NCI-H345 treated with DMSO at 0.1 percent for 48 hours (cell line): ENCODE results near the gene NFKBIB.
"Not testable (repeated sequence)": the region's sequence is repeated elsewhere in the genome, so short reads cannot be mapped to it uniquely, and the experiment has no call there.

Source experiments
- DNase-seq: peaks from one replicate; lab custom pipeline; 2025; ENCODE audit not compliant: unreplicated experiment; lab: John Stamatoyannopoulos, UW

Gene NFKBIB

GRCh38 chr19:38873400-38873799 is 26.4 kb upstream of the NFKBIB start:
- not testable (repeated sequence) for DNase-seq

DNA sequence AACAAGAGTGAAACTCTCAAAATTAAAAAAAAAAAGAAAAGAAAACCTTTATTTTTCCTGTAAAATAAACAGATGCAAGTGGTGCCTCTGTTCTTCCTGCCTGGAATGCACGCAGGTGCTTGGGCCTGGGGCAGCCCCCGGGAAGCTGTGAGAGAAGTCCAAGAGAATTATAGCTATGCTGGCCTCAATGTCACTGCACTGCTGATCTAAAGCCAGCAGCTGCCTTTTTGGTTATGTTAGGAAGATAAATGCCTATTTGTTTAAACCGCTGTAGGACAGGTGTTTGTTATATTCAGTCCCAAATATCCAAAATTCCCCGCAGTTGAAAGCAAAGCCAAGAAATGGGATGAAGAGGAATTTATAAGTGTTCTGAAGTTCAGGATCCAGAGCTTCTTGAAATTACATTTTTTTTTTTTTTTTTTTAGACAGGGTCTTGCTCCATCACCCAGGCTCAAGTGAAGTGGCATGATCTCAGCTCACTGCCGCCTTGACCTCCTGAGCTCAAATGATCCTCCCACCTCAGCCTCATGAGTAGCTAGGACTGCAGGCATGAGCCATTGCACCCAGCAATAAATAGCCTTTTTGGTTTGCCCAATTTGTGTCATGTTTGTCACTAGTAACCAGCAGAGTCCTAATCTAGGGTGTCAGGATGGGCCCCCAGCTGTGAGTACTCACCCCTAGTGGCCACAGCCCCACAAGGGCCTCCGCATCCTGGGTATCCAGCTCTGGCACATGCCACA is 23.9 kb upstream of the NFKBIB start:
- no peak for DNase-seq

GRCh38 chr19:38877781-38878574 is 21.8 kb upstream of the NFKBIB start, which contains the start of gene RINL:
Gene RINL (minus strand): TSS chr19:38878275. CDS start chr19:38876742, 1,533 bp downstream.
- peak; percentile 71 for DNase-seq

DNA sequence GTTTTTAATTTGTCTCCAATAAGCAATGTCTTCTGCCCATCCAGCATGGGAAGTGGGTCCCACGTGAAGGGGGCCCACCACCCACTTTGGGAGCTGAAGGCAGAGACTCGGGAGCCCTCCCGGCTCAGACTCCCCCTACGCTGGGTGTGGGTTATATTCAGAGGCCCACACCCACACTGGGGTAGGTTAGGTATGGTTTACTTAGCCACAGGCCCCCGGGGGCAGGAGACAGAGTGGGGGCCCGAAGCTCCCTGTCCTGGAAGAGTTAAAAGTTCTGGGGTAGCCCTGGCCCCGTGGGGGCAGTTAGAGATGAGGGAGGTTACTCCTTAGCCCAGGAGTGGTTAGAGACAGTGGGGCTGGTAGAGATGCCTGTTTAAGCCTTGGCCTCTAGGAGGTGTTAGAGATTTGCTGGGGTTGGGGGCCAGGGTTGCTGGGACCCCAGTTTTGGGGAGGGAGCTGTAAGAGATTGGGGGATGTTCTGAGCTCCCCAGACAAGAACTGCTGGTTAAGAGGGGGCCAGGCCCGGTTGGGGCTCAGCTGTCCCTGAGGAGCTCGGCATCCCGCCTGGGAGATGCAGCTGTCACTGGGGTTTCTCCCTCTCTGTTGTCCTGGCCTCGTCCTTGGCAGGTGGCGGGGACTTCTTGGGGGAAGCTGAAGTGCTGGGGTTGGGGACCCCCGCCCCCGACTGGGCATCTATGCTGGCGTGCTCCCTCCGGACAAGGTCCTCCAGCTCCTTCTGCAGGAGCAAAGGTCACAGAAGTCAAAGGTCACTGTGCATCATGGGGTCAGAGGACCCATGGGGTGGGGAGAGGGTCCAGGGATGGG is 21.0 kb upstream of the NFKBIB start:
- DNase-seq: no peak

GRCh38 chr19:38879400-38879751 is 20.4 kb upstream of the NFKBIB start:
- no peak for DNase-seq

DNA sequence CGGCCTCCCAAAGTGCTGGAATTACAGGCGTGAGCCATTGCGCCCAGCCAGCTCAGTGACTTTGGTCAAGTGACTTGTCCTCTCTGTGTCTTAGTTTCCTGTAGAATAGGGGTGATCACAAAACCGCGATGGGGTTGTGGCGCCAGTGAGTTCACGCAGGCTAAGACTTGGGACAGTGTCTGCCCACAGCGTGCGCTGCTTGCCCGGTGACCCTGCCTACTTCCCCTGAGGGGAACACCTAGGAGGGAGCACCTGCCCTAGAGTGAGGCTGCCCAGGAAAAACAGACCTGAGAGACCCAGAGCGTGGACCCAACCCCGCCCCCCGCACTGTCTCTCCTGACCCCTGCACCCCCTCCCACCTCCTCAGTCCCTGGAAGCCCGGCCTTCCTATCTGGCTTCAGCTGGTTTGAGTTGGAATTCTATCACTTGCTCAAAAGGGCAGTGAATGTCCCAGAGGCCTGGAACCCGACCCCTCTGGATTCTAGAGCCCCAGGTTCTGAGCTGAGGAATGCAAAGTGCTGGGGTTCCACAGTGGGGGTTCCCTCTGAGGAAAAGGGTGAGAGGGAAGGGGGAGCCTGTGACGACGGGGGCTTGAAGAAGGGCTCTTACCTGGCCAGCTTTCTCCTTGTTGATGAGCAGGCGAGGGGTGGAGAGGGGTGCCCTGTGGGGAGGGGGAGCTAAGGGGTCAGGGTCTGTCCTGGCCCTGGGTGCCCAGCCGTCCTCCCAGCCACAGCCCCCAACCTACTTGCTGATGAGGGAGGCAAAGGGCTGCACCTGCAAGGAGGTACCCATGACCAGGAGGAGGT is 19.5 kb upstream of the NFKBIB start:
- DNase-seq: no peak

DNA sequence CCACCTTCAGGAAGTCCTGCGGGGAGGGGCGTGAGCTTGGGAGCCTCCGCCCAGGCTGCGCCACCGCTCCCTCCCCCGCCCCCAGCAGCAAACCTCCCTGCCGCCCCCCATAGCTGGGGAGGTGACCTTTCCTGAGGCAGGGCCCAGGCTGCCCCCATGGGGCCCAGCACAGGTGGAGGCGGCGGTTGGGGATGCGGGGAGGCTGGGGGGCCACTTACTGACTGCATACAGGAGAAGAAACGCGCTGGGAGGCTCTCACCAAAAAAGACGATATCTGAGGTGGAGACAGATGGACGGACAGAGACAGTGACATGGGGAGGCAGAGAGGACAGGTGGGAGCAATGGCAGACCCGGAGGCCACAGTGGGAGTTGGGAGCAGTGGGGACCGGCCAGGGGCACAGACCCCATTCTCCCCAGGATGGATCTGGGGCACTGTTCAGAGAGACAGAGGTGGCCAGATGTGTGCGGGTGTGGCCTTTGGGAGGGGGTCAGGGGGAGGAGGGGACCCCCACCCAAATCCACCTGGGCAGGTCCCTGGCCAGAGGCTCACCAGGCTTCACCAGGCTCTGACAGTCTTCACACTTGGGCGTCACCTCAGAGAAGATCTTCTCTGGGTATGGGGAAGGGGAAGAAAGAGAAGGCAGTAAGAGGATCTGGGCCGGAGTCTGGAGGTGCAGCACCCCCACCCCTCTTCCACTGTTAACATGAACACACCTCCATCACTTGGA is 18.7 kb upstream of the NFKBIB start:
- DNase-seq: no peak

DNA sequence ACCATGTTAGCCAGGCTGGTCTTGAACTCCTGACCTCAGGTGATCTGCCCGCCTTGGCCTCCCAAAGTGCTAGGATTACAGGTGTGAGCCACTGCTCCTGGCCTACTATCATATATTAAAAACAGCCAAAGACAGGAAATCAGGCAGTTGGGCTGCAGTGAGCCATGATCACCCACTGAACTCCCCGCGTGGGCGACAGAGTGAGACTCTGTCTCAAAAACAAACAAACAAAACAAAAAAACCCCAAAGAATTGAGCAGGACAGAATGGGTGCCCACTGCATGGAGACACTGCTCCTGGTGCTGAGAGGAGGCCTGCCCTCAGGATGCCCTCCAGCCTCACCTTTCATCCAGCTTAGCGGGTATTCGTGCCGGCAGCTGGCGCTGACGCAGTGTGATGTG is 16.5 kb upstream of the NFKBIB start:
- DNase-seq: no peak

GRCh38 chr19:38884691-38885090 is 15.1 kb upstream of the NFKBIB start:
- not testable (repeated sequence) for DNase-seq

DNA sequence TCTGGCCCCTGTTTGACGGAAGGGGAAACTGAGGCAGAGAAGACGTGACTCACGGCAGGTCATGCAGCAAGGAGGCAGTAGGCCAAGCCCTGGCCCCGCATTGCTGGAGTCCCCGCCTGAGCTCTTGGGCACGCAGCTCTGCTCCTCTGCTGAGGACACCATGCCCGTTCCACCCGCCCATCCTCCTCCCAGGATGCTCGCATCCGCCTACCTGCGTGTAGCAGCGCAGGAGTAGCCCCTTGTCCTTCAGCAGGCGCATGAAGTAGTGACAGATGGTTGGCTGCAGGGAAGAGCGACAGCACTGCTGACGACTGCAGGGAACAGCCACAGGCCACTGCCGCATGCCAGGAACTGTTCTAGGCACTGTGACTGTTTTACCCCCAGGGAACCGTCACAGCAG is 10.9 kb upstream of the NFKBIB start:
- DNase-seq: no peak

DNA sequence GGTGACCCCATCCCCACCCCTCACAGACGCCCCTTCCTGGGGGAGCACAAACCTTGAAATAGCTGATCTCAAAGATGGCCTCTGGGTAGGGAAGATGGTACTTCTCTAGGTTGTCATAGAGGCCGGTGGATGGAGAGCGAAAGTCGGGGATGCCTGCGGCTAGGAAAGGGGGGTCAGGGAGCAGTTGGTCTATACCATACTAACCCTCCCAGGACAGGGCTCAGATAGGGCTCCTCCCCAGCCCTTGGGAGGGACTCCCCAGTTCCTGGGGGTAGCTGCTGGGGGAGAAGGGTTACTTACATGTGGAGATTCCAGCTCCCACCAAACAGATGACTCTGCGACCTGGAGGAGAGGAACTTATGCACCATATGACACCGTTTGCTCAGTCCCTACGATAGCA is 10.0 kb upstream of the NFKBIB start:
- DNase-seq: no peak

DNA sequence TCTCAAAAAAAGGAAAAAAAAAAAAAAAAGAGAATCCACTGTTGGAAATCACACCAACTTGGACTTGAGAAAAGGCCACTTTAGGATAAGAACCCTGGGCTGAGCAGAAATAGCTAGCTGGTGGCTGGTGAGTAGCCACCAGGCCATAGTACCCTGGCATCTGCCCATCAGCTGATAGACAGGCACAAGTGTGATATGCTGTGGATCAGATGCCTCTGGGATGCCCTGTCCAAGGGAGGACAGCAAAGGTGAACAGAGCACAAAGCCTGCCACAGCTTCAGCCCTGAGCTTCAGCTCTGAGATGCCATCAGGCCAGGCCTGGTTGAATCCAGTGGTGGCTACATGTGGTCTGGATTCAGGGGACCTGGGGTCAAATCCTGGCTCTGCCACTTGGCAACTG is 9.1 kb upstream of the NFKBIB start:
- DNase-seq: no peak

DNA sequence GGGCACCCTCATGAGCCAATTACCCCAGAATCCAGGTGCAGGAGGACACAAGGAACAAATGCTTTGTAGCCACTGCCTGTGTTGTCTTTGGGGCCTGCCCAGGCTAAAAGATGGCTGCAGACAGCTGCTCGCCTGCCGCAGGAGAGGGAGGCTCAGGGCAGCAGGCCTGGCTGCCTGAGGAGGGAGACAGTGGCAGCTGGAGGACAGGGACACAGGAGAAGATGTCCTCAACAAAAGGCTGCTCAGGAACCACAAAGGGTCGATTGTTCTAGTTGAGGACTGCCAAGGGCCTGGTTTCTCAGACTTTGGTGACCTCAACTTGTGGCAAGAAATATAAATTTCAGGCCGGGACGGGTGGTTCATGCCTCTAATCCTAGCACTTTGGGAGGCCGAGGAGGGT is 8.0 kb upstream of the NFKBIB start:
- no peak for DNase-seq

DNA sequence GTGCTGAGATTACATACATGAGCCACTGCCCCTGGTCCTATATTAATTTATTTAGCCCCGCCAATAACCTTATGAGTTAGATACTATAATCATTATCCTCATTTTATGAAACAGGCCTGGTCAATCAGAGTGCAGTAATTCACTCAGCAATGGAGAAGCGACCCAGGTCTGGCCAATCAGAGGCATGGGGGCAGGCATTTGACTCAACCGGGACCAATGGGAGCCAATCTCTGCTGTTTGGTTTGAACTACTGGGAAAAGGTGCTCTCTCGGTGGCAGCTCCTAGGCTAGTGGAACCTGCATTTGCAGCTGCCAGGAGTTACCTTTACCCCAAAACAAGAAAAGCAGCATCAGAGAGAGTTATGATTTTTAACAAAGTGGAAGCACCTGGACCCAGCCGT is 6.9 kb upstream of the NFKBIB start:
- DNase-seq: no peak

- DNase-seq: no peak
Measured at GRCh38 chr19:38893341-38893771, 6.4 kb upstream of the NFKBIB start.

- DNase-seq: no peak
Measured at GRCh38 chr19:38894968-38895367, 4.8 kb upstream of the NFKBIB start.

DNA sequence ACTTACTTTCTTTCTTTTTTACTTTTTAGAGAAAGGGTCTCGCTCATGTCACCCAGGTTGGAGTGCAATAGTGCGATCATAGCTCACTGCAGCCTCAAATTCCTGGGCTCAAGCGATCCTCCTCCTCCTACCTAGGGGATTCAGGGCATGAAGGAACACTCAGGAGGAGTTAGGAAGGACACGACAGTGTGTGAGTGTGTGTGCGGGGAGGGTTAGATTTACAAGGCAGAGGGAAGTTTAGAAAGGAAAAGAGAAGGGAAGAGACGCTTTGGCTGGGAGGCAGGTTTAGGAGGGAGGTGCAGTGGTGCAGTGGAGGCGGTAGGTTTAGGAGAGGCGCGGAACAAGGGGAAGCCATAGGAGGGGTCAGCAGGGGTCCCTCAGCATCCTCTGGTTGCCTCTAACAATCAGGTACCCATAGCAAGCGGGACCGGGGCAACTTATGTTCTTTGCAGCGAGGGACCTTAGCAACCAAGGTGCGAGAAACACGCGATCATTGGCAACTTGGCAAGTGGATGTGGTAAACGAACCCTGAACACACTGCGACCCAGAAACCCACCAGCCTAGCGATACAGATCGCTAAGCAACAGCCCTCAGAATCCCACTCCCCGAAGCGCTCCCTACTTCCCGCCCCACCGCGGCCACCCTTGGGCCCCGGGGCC is 852 bp upstream of the NFKBIB start:
- DNase-seq: no peak

DNA sequence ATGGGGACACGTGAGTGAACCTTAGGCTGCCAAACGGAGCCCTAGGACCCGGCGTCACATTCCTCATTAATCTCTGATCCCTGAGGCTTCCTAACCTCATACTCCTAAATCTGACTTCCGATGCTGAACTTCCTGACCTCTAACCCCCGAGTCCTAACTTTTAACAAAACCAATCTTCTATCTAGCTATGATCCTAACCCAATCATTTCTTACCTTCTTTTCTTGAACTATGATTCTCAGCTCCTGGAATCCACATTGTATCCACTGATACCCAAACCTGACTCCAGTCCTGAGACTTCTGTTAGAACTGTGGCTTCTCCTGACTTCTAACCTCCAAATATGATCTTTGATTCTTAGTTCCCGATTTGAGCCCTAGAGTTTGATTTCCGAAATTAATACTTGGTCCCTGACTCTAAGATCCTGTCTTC is 447 bp downstream of the NFKBIB start:
- DNase-seq: peak; percentile 95

DNA sequence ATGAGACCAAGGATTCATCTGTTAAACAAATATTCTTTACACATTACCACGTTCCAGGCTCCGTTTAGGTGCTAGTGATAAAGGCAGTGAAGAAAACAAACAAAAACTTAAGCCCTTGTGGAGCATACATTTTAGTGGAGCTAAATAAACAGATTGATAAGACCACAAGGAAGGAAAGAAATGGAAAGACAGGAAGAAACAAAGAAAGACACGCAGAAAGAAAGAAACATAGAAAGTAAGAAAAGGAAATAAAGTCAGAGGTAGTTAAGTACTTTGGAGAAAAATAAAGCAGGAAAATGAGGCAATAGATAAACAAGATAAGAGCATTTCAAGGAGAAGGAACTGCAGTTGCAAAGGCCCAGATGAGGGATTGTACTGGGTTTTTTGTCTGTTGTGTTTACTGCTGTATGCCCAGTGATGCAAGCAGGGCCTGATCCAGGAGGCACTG is 998 bp downstream of the NFKBIB start:
- no peak for DNase-seq
